Fibroblast of lung (primary cell): ENCODE data around the gene TMPRSS4. TPM values are rescaled to one million over a fixed set of nuclear protein-coding genes. Genes with fewer than 3 reads are reported as not detected.

ENCODE experiments used
- DNase-seq, 2 donors: peaks; one replicate each; pipeline versions ENCODE4 v3.0.0 to v3.0.0-alpha.2; 2010; ENCODE audit warnings: low read depth in 2 of 2
- H2AFZ ChIP-seq: 2 replicates; pipeline ENCODE4 v1.5.1; 2012; ENCODE audit warnings: low read length, control low read depth, inconsistent platforms
- H3K27ac ChIP-seq: 2 replicates; pipeline ENCODE4 v1.5.1; 2011; ENCODE audit warnings: low read length, control low read depth; ENCODE audit not compliant: insufficient read depth
- H3K27me3 ChIP-seq: 2 replicates; pipeline ENCODE4 v1.5.1; 2011; ENCODE audit warnings: mild to moderate bottlenecking, low read length; ENCODE audit not compliant: control insufficient read depth, insufficient read depth
- H3K36me3 ChIP-seq: 2 replicates; pipeline ENCODE4 v1.5.1; 2011; ENCODE audit warnings: low read length; ENCODE audit not compliant: control insufficient read depth, insufficient read depth
- H3K4me1 ChIP-seq: 2 replicates; pipeline ENCODE4 v1.5.1; 2011; ENCODE audit warnings: low read length; ENCODE audit not compliant: control insufficient read depth, insufficient read depth; ENCODE audit errors: extremely low read depth
- H3K4me2 ChIP-seq: 2 replicates; pipeline ENCODE4 v1.5.1; 2011; ENCODE audit warnings: low read length, control low read depth; ENCODE audit not compliant: insufficient read depth; ENCODE audit errors: extremely low read depth
- H3K4me3 ChIP-seq, 4 experiments: fragments of 200-600 bp in 1 of 4; sonication (generic) in 1 of 4; replicated peaks in 1 of 4; 2 replicates each; pipeline ENCODE4 v1.5.1; 2011 to 2016; ENCODE audit warnings: low read length in 4 of 4, low read depth in 3 of 4, mild to moderate bottlenecking in 3 of 4, control low read depth in 2 of 4, inconsistent platforms in 1 of 4, mixed read lengths in 1 of 4; ENCODE audit not compliant: insufficient read depth in 1 of 4; ENCODE audit errors: control extremely low read depth in 1 of 4
- H3K79me2 ChIP-seq: 2 replicates; pipeline ENCODE4 v1.5.1; 2012; ENCODE audit warnings: mild to moderate bottlenecking, low read length, inconsistent platforms; ENCODE audit not compliant: control insufficient read depth, insufficient read depth
- H3K9ac ChIP-seq: 2 replicates; pipeline ENCODE4 v1.5.1; 2011; ENCODE audit warnings: mild to moderate bottlenecking, low read length, control low read depth; ENCODE audit not compliant: insufficient read depth
- H3K9me3 ChIP-seq: 2 replicates; pipeline ENCODE4 v1.5.1; 2012; ENCODE audit warnings: low read depth, low read length; ENCODE audit not compliant: control insufficient read depth, insufficient read depth
- H4K20me1 ChIP-seq: 2 replicates; pipeline ENCODE4 v1.5.1; 2011; ENCODE audit warnings: low read length; ENCODE audit not compliant: control insufficient read depth, insufficient read depth; ENCODE audit errors: extremely low read depth
- CTCF ChIP-seq, 2 donors: IDR thresholded peaks in 1 of 2; conservative IDR thresholded peaks in 1 of 2; 1 replicate in 1 of 2; 2 replicates in 1 of 2; pipeline ENCODE4 v1.5.1; 2011 to 2012; ENCODE audit warnings: low read length in 2 of 2, control low read depth in 1 of 2, inconsistent platforms in 1 of 2, low read depth in 1 of 2, mild to moderate bottlenecking in 1 of 2
- EZH2 ChIP-seq: IDR thresholded peaks from 2 replicates; pipeline ENCODE4 v1.5.1; 2012; ENCODE audit warnings: low read length, control low read depth, mild to moderate bottlenecking; ENCODE audit errors: missing control alignments
- polyA plus RNA-seq, 2 donors: library from polyadenylated mRNA; depleted of rRNA in 1 of 2; stranded (reverse) in 1 of 2; unstranded in 1 of 2; fragments of >200 nt; gene quantifications; 2 replicates each; pipeline ENCODE4 v1.2.1, GENCODE V29; 2011 to 2012; ENCODE audit warnings: missing spikeins in 1 of 2
- total RNA-seq: library from RNA; depleted of rRNA; stranded (reverse); fragments of >200 nt; gene quantifications from 2 replicates; pipeline ENCODE4 v1.2.1, GENCODE V29; 2014

Gene TMPRSS4
- total and polyA plus RNA-seq, 2 donors (not counting 1 experiment from before 2014, with no cell fraction given): not detected

- Histone ChIP-seq H3K4me2 (no peak within 1 kb of the TSS), H4K20me1 (no peaks in the 10 kb centered on the region), H3K27me3 (no peaks in the 10 kb centered on the region), H3K9ac (no peak within 1 kb of the TSS), H3K27ac (no peak within 1 kb of the TSS), H3K79me2 (no peaks in the 10 kb centered on the region), H3K9me3 (no peaks in the 10 kb centered on the region), H3K4me3 (no peak within 1 kb of the TSS), H3K4me1 (no peaks in the 10 kb centered on the region), H2AFZ (no peak within 1 kb of the TSS), H3K36me3 (no peaks in the 10 kb centered on the region)
- DNase-seq: no peak
- TF ChIP-seq CTCF (conservative IDR thresholded peaks at IDR 0.05 in 1 of 2, IDR thresholded peaks at IDR 0.05 in 1 of 2; ENCODE audit: low read depth in 1 of 2, low read length in 2 of 2) (no peak), EZH2 (no peak)
These were observed 10.3 kb downstream of the TMPRSS4 start, which contains the start of gene SMIM35 for GRCh38 chr11:118086913-118087768. Gene SMIM35, minus strand, starts transcription at chr11:118086963. Its CDS starts 206 bp downstream, at chr11:118086757.

GRCh38 chr11:118087931-118088330, 11.1 kb downstream of the TMPRSS4 start:
- Histone ChIP-seq H3K4me1 (no peaks in the 10 kb centered on the region), H3K9me3 (no peaks in the 10 kb centered on the region), H3K27me3 (no peaks in the 10 kb centered on the region), H3K4me3 (no peak overlapping the region), H4K20me1 (no peaks in the 10 kb centered on the region), H3K36me3 (no peaks in the 10 kb centered on the region), H3K79me2 (no peaks in the 10 kb centered on the region), H2AFZ (no peak overlapping the region), H3K9ac (no peak overlapping the region), H3K27ac (no peak overlapping the region), H3K4me2 (no peak overlapping the region)
- TF ChIP-seq CTCF (conservative IDR thresholded peaks at IDR 0.05 in 1 of 2, IDR thresholded peaks at IDR 0.05 in 1 of 2; ENCODE audit: low read depth in 1 of 2, low read length in 2 of 2) (no peak), EZH2 (no peak)
- no peak for DNase-seq

- H3K36me3 ChIP-seq: no peaks in the 10 kb centered on the region
- no peaks in the 10 kb centered on the region for H4K20me1 ChIP-seq
- H3K4me1 ChIP-seq: no peaks in the 10 kb centered on the region
- TF ChIP-seq EZH2 (no peak), CTCF (conservative IDR thresholded peaks at IDR 0.05 in 1 of 2, IDR thresholded peaks at IDR 0.05 in 1 of 2; ENCODE audit: low read depth in 1 of 2, low read length in 2 of 2) (no peak)
- no peak overlapping the region for H3K27ac ChIP-seq
- no peak overlapping the region for H2AFZ ChIP-seq
- H3K4me3 ChIP-seq: no peak overlapping the region
- H3K4me2 ChIP-seq: no peak overlapping the region
- no peaks in the 10 kb centered on the region for H3K27me3 ChIP-seq
- DNase-seq: no peak
- no peaks in the 10 kb centered on the region for H3K9me3 ChIP-seq
- no peaks in the 10 kb centered on the region for H3K79me2 ChIP-seq
- H3K9ac ChIP-seq: no peak overlapping the region
These were observed 11.7 kb downstream of the TMPRSS4 start for GRCh38 chr11:118088531-118088930.
